ENCODE measurements around the gene NXF1. TPM values are rescaled to one million over a fixed set of nuclear protein-coding genes. Genes with fewer than 3 reads are reported as not detected.
A peak's percentile ranks its signal among the peaks of the same experiment; 100 is the strongest.
"Not testable (repeated sequence)": the region's sequence is repeated elsewhere in the genome, so short reads cannot be mapped to it uniquely, and the experiment has no call there.

NXF1 gene
- total and polyA plus RNA-seq, 10 donors: 83.1 to 271 (median 118) TPM

DNA sequence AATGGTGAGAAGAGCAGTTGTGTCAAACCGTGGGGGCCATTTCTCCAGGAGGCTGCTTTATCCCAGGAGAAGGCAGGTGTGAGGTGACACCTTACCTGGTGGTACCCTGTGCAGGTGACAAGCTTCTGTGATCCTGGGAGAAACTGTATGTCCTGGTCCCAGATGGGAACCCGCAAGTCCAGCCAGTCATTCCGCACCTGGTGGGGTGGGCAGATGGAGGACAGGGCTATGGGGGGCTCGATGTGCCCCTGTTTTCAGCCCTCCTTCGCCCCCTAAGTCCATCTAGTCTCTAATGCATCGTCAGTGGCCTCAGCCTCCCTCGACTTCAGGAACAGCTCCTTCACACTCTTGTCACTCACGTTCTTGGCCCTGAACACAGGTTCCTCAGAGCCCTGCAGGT, 30.1 kb upstream of the NXF1 start:
- no peak overlapping the region for H3K4me3 ChIP-seq
- peaks cover 20 to 79% (median 54%) of the 10 kb centered on the region in 6 donors for H3K4me1 ChIP-seq
- TF ChIP-seq POLR2A (IDR thresholded peaks at IDR 0.05) (no peak), POLR2AphosphoS5 (IDR thresholded peaks at IDR 0.05) (peak in 1 of 3 donors; percentile 28)
- 86 to 93% (median 90%) methylated on average over 6 to 8 of the region's 8 CpGs for WGBS, 5 donors
- no peak overlapping the region for H3K27ac ChIP-seq
- intact Hi-C loops (cut with DNase I; ENCODE audit: low total_unique reads): no loop called here
- H3K36me3 ChIP-seq: peaks cover 0 to 49% (median 29%) of the 10 kb centered on the region in 6 donors
- DNase-seq: peak; percentile 45
- H3K27me3 ChIP-seq (replicated peaks in 1 of 7): no peaks in the 10 kb centered on the region
- no peaks in the 10 kb centered on the region for H3K9me3 ChIP-seq

DNA sequence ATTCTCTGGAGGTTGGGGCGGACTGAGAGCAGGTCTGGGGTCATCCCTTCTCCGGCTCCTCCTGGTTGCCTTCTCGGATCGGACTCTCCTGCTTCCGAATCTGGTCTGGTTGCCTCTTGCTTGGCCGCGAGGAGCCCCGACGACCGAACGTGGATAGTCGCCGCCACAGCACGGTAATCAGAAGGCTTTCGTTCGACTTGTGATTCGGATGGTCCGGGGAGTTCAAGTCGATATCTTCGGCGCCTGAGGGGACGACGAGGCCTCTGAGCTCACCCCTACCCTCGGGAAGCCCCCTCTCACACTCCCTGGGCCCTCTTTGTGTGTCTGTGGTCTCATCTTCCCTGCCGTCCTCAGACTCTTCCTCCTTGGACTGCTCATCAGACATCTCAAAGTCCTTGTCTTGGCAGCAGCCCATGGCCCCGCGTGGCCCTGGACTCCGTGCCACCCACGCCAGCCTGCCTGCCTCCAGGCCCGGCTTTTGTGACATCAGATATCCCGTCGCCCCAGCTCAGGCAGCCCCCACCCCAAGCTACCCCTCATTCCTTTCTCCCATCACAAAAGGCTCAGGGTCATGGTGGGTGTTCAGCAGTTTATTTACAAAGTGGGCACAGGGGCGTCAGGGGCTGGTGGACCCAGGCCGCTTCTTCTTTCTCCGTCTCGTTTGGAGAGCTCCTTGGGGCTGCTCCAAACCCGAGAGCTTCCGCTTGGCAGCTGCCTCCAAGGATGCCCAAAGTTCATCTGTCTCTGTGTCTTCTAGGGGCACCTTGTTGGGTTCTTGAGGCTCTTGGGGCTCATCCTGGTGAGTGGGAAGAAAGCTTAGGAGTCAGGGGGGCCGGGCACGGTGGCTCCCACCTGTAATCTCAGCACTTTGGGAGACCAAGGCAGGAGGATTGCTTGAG, 27.3 kb upstream of the NXF1 start, which contains the start of gene TEX54:
Gene TEX54 (minus strand): TSS at position 506 of the 899 bp plus-strand sequence.
- 19 to 24% (median 21%) methylated on average over 38 to 40 of the region's 40 CpGs for WGBS, 5 donors
- Histone ChIP-seq H3K36me3 (peaks cover 0 to 72% (median 32%) of the 10 kb centered on the region in 6 donors), H3K27ac (peak within 1 kb of the TSS; percentile 90 to 99 (median 96)), H3K4me3 (peak within 1 kb of the TSS; percentile 56 to 92 (median 74)), H3K9me3 (no peaks in the 10 kb centered on the region), H3K27me3 (replicated peaks in 1 of 7) (no peaks in the 10 kb centered on the region), H3K4me1 (peaks cover 22 to 89% (median 62%) of the 10 kb centered on the region in 6 donors)
- TF ChIP-seq POLR2A (IDR thresholded peaks at IDR 0.05) (no peak), POLR2AphosphoS5 (IDR thresholded peaks at IDR 0.05) (no peak)
- peak; percentile 85 for DNase-seq
- intact Hi-C loops (cut with DNase I; ENCODE audit: low total_unique reads): no loop called here

DNA sequence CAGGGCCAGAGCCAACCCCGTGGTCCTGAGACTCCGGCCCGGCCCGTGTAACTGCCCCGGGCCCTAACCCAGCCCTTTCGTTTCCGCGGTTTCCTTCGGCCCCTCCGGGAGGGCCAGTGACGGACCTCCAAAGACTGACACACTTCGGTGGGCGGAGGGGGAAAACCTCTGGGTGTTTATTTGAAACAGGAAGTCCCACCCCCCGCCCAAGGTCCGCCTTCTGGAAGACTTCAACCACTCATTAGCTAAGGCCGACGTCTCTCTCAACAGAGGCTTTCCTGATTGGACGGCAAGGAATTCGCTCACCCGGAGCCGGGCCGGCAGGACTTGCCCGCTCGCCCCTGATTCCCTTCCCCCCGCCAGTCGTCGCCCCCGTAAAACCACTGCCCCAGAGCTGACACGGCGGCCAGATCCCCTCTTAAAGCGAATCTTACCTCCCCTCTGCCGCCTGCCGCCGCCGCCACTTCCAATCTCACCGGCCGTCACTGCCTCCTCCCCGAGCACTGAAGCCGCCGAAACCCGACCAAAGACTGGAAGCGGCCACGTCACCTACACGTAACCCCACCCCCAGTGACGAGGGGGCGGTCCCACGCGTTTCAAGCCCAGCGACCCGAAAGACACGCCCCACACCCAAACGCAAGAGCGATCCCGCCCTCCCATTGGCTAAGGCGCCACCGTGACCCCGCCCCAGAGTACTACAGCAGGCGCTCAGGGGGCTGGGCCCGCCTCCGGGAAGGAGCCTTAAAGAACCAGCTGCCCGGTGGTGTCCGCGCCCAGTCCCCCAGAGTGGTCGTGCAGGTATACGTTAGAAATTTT, 26.5 kb upstream of the NXF1 start, which contains the start of gene STX5:
Gene STX5 (minus strand): TSS at position 532 of the 816 bp plus-strand sequence. CDS start 808 bp downstream, outside the sequence.
- Histone ChIP-seq H3K36me3 (peaks cover 0 to 72% (median 40%) of the 10 kb centered on the region in 6 donors), H3K4me1 (peaks cover 22 to 86% (median 59%) of the 10 kb centered on the region in 6 donors), H3K27ac (peak within 1 kb of the TSS; percentile 90 to 99 (median 96)), H3K4me3 (peak within 1 kb of the TSS; percentile 56 to 92 (median 74)), H3K9me3 (no peaks in the 10 kb centered on the region), H3K27me3 (replicated peaks in 1 of 7) (no peaks in the 10 kb centered on the region)
- intact Hi-C loops (cut with DNase I; ENCODE audit: low total_unique reads): no loop called here
- DNase-seq: peak; percentile 99
- TF ChIP-seq CTCF (IDR thresholded peaks at IDR 0.05 in 8 of 11, conservative IDR thresholded peaks at IDR 0.05 in 3 of 11) (peak in 1 of 11 experiments; percentile 17), POLR2AphosphoS5 (IDR thresholded peaks at IDR 0.05) (peak; percentile 94 to 97 (median 94)), POLR2A (IDR thresholded peaks at IDR 0.05) (peak; percentile 21 to 66 (median 65))
- WGBS, 5 donors: 0 to 1% (median 1%) methylated on average over 41 to 65 of the region's 65 CpGs

DNA sequence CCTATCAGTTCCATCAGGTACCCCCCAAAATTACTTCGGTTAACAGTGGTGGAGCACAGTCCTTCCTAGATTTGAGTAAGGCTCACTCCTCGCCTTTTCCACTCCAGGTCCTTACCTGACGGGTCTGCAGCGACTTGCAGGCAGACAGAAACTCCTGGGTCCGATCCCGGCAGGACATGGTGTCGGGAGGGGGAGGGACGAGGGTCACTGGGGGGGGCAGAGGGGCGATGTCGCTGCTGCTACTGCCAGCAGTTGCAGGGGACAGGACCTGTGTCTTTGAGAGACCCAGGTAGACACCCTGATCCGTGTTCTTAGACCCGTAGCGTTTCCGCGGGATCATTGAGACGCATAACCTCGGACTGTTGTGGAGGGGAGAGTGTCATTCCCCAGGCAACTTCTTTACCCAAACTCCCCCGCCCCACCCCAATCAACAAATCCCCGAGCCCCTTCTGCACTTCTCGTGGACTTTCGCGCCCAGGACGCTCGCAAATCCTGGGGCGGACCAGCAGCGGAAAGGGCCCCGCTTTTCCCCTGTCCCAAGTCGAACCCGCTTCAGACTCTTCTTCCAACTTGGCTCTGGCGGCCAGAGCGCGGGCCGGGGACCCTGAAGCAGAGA, 25.8 kb upstream of the NXF1 start:
- peaks cover 22 to 79% (median 59%) of the 10 kb centered on the region in 6 donors for H3K4me1 ChIP-seq
- H3K27me3 ChIP-seq (replicated peaks in 1 of 7): no peaks in the 10 kb centered on the region
- no peaks in the 10 kb centered on the region for H3K9me3 ChIP-seq
- peak overlapping the region; percentile 56 to 92 (median 74) for H3K4me3 ChIP-seq
- TF ChIP-seq CTCF (IDR thresholded peaks at IDR 0.05 in 8 of 11, conservative IDR thresholded peaks at IDR 0.05 in 3 of 11): no peak
- TF ChIP-seq POLR2A (IDR thresholded peaks at IDR 0.05): no peak
- no peak for TF ChIP-seq POLR2AphosphoS5 (IDR thresholded peaks at IDR 0.05)
- intact Hi-C loops (cut with DNase I; ENCODE audit: low total_unique reads): no loop called here
- peaks cover 0 to 72% (median 45%) of the 10 kb centered on the region in 6 donors for H3K36me3 ChIP-seq
- 0 to 2% (median 1%) methylated on average over 24 to 33 of the region's 33 CpGs for WGBS, 5 donors
- H3K27ac ChIP-seq: peak overlapping the region; percentile 90 to 99 (median 96)
- DNase-seq: peak; percentile 82

DNA sequence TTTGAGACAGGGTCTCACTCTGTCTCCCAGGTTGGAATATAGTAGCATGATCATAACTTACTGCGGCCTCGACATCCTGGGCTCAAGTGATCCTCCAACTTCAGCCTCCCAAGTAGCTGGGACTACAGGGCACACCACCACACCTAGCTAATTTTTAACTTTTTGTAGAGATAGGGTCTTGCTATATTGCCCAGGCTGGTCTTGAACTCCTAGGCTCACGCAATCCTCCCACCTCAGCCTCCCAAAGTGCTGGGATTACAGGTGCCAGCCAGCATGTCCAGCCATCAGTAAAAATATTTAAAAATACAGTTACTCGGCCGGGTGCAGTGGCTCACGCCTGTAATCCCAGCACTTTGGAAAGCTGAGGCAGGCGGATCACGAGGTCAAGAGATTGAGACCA, 22.9 kb upstream of the NXF1 start:
- H3K27ac ChIP-seq; H3K27me3 ChIP-seq (replicated peaks in 1 of 7); intact Hi-C loops (cut with DNase I; ENCODE audit: low total_unique reads); H3K9me3 ChIP-seq; H3K4me3 ChIP-seq: not testable (repeated sequence)
- peaks cover 10 to 73% (median 51%) of the 10 kb centered on the region in 6 donors for H3K36me3 ChIP-seq
- peaks cover 18 to 50% (median 40%) of the 10 kb centered on the region in 6 donors for H3K4me1 ChIP-seq
- DNase-seq: peak; percentile 41
- 90 to 98% (median 96%) methylated on average over 8 of the region's 8 CpGs for WGBS, 5 donors

All from spleen (tissue), 11 donors.